Thyroid gland (tissue), 4 donors: Measurements from ENCODE around the gene CFHR2.
"Not testable (repeated sequence)": the region's sequence is repeated elsewhere in the genome, so short reads cannot be mapped to it uniquely, and the experiment has no call there.

ENCODE experiments used
- CTCF ChIP-seq, 6 experiments: fragments of 200-600 bp in 3 of 6; fragments of 450-650 bp in 3 of 6; sonication (generic) in 3 of 6; IDR thresholded peaks; one replicate each; pipeline ENCODE4 v1.5.1; 2016 to 2019; ENCODE audit warnings: antibody characterized with exemption in 6 of 6, mild to moderate bottlenecking in 2 of 6, inconsistent platforms in 1 of 6, moderate library complexity in 1 of 6
- POLR2A ChIP-seq, 2 donors: fragments of 450-650 bp; IDR thresholded peaks; one replicate each; pipeline ENCODE4 v1.6.1; 2017; ENCODE audit warnings: antibody characterized with exemption in 2 of 2, mild to moderate bottlenecking in 2 of 2, moderate library complexity in 1 of 2

- not testable (repeated sequence) for TF ChIP-seq CTCF, POLR2A (IDR thresholded peaks at IDR 0.05)
These were observed 2.1 kb upstream of the CFHR2 start for GRCh38 chr1:196941474-196941873.
